ENCODE data around the gene AFF3.
"Not testable (repeated sequence)": the region's sequence is repeated elsewhere in the genome, so short reads cannot be mapped to it uniquely, and the experiment has no call there.

AFF3 gene

GRCh38 chr2:99957332-99958133 is 184.9 kb downstream of the AFF3 start:
- no peak for DNase-seq

- DNase-seq: no peak
Measured at GRCh38 chr2:99956232-99957030, 186.0 kb downstream of the AFF3 start.

DNA sequence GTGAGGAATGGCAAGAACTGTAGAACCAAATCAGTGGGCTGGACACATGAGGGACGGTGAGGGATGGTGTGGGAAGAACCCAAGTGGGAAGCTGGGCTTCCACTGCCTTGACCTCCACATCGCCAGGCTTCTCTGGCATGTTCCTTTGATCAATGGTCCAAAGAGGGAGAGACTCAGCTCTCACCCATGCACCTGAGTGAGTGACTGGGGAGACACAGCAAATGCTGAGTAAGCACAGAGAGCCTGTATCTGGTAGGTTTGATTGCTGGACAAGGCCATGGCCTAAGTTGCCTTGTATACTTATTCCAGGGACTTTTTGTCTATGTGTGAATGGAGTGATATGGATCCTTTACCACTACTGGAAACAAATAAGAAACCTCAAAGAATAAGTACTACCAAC is 188.6 kb downstream of the AFF3 start:
- no peak for DNase-seq

GRCh38 chr2:99949963-99950362 is 192.4 kb downstream of the AFF3 start:
- DNase-seq: no peak

GRCh38 chr2:99949530-99949929 is 192.9 kb downstream of the AFF3 start:
- DNase-seq: no peak

DNA sequence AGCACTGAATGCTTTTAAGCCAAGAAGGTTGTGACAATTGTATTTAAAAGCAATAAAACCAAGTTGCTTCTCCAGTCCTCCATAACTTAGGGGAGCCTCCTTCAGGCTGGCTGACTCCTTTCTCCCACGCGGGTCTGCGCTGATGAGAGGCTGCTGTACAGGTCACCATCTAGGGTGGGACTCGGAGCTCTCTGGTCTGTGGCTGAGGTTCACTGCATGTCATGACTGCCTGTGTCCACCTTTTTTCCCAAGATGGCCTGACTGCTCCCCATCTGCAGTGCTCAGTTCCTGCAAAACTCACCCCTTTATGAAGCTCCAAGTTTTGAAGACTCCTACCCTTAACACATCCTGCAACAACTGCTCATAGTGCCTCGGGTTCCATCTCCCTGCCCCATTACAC is 194.4 kb downstream of the AFF3 start:
- DNase-seq: no peak

DNA sequence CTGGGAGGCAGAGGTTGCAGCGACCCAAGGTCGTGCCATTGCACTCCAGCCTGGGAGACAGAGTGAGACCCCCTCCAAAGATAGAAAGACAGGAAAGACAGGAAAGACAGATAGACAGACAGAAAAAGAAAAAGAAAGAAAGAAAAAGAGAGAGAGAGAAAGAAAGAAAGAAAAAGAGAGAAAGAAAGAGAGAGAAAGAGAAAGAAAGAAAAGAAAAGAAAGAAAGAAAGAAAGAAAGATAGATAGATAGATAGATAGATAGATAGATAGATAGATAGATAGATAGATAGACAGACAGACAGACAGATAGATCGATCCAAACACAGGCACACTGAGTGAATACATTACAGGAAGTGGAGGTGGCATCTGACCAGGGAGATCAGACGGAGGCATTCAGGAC is 195.0 kb downstream of the AFF3 start:
- DNase-seq: not testable (repeated sequence)

GRCh38 chr2:99944019-99944418 is 198.4 kb downstream of the AFF3 start:
- no peak for DNase-seq

DNA sequence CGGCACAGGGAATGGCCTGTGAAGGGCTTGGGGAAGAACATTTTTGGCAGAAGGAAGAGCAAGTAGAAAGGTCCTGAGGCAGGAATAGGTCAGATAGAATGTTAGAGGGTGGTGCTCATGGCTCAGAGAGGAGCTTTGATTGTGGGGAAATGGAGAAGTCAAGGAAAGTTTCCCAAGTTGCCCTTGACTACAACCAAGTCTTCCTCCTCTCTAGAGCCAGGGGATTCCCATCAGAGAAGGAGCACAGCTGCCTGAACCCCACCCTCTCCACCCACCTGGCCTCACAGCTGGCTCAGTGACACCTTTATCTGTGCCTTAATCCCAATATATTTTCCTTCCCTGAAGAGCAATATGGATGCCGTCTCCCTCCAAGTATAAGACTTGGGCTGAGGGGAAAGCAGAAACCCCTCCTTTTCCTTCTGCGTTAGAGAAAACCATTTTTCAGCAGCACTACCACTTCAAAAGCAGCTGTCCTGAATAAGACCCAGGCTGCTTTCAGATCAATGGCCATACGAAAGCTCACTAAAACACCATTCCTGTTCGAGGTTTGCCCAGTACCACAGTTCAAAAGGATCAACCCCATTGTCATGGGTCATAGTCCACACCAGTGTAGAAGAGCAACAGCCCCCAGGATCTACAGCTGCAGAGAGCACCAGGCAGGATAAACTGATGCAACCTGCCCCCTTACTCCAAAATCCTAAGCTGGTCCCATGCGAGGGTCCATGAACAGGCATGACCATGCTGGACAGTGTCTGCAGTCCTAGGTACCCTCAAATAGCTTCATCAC is 199.6 kb downstream of the AFF3 start:
- DNase-seq: no peak

- no peak for DNase-seq
Measured at GRCh38 chr2:99940963-99941362, 201.4 kb downstream of the AFF3 start.

DNA sequence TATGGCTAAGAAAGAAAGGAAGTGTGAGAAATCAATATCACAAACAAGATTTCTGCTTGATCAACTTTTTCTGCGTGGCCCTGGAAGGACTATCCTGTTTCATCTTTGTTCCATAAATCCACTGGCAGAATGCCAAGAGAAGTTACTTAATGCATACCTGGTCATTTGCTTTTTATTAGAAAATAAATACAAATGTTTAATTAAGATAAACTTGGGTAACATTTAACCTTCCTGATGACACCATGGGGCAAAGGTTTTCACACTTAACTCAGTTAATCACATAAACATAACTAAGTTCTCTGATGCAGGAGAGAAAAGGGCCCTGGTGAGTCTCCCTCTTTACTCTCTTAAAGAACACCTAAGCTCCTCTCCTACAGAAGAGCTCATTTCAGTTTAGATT is 203.3 kb downstream of the AFF3 start:
- no peak for DNase-seq

- DNase-seq: no peak
Measured at GRCh38 chr2:99938250-99938649, 204.1 kb downstream of the AFF3 start.

GRCh38 chr2:99936065-99936464 is 206.3 kb downstream of the AFF3 start:
- DNase-seq: no peak

DNA sequence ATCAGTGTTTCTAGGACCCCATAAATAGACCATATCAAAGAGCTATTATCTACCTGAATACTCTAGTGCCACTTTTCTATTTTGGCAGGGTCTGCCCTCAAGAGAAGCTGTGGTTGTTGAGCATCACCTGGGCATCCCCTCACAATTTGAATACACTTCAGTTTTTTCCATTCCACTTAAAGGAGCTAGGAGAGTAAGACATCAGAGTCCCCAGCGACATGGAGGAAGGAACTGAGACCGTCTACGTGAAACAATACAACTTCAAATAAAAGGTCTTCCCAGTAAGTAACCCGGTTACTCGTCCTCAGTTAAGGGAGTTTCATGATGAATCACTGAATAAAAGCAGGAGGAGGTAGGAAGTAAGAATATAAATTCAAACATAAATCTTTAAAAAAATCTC is 206.7 kb downstream of the AFF3 start:
- DNase-seq: no peak

DNA sequence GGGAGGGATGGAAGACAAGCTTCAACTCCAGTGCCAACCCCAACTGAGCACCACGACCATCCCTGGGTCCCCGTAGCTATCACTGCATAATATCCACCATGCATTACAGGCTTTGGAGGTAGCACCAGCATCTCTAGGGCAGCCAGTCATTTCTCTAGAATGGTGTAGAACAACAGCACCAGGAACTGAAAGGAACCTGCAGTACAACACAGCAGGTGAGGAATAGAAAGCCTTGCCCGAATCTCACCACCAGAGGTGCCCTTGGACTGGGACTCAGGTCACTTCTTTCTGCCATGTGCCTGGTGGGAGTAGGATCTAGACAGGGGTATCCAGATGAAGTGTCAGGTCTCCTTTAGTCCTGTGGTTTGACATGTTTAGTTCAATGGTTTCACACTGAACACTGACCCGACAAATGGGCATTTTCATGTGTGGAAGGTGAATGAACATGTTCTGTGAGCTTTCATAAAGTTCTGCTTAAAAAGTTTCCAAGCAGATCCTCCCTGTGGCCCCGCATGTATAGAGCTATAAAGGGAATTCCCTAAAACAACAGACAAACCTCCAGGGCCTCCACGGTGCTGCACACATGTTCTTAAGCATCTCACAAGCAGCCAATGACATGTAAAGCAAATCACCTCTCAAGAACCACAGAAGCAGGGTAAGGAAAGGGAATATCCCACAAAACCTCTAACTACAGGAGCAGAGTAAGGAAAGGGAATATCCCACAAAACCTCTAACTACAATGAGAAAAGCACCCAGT is 208.3 kb downstream of the AFF3 start:
- no peak for DNase-seq

- DNase-seq: not testable (repeated sequence)
Measured at GRCh38 chr2:99933491-99933890, 208.9 kb downstream of the AFF3 start.

DNA sequence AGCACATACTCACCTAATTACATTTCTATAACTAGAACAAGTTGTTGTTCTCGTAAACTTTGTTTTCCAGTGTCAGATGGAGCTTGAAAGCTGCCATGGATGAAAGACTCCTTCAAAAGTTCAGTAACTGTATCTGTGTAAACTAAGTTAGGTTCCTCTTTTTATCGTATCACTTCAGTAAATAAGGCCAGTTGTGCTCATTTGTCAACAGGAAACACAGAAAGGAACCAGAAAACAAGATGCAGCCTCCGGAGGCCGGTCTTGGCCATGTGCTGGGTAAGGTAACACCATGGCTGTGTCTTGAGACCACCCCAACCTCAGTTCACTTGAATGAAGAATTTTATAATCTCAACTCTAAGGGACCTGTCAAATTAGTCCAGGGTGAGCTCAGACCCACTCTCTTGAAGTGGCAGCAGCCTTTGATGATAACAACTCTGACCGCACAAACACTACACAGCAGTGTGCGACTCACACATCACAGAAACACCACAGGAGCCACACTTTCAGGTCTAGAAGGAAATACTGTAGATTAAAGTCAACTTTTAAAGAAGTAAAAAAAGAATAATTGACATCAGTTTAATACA is 213.8 kb downstream of the AFF3 start:
- DNase-seq: no peak

DNA sequence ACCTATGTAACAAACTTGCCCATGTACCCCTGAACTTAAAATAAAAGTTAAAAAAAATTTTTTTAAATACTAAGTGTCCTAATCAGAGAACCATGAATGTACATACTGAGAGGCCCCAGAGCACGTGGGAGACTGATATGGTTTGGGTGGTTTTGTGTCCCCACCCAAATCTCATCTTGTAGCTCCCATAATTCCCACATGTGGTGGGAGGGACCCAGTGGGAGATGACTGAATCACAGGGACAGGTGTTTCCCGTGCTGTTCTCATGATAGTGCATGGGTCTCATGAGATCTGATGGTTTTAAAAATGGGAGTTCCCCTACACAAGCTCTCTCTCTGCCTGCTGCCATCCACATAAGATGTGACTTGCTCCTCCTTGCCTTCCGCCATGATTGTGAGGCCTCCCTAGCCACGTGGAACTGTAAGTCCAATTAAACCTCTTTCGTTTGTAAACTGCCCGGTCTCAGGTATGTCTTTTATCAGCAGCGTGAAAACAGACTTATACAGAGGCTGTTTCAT is 214.6 kb downstream of the AFF3 start:
- DNase-seq: not testable (repeated sequence)

GRCh38 chr2:99926986-99927385 is 215.4 kb downstream of the AFF3 start:
- DNase-seq: no peak

- DNase-seq: no peak
Measured at GRCh38 chr2:99925960-99926359, 216.4 kb downstream of the AFF3 start.

GRCh38 chr2:99922664-99923063 is 219.7 kb downstream of the AFF3 start:
- DNase-seq: no peak

DNA sequence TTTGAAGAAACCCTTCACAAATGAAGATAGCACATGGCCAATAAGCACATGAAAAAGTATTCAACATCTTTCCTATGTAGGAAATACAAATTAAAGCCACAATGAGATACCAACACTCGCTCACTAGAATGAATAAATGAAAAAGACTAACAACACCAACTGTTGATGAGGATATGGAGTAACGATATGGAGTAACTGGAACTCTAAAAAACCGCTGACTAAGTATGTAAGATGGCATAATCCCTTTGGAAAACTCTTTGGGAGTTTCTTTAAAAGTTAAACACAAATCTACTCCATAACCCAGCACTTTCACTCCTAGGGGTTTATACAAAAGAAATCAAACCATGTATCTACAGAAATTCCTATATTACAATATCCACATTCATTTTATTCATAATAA is 220.5 kb downstream of the AFF3 start:
- DNase-seq: no peak

Data from NCI-H1417 treated with DMSO at 0.1 percent for 48 hours (cell line).